Breast epithelium (tissue), 4 donors: ENCODE results near the gene IFITM10. TPM values are rescaled to one million over a fixed set of nuclear protein-coding genes. Genes with fewer than 3 reads are reported as not detected.
A peak's percentile ranks its signal among the peaks of the same experiment; 100 is the strongest.

ENCODE experiments used
- DNase-seq, 2 donors: peaks; one replicate each; pipeline ENCODE4 v3.0.0-alpha.2; 2019; ENCODE audit warnings: low spot score in 2 of 2
- H3K27ac ChIP-seq, 2 donors: fragments of 200-600 bp; sonication (generic) in 1 of 2; one replicate each; pipeline ENCODE4 v1.5.1; 2016 to 2019; ENCODE audit warnings: mild to moderate bottlenecking in 1 of 2
- H3K27me3 ChIP-seq, 2 donors: fragments of 200-600 bp; sonication (generic) in 1 of 2; one replicate each; pipeline versions ENCODE4 v1.5.1 to v1.6.0; 2017 to 2019; ENCODE audit warnings: control low read depth in 1 of 2, mild to moderate bottlenecking in 1 of 2
- H3K36me3 ChIP-seq: fragments of 200-600 bp; one replicate; pipeline ENCODE4 v1.5.1; 2019
- H3K4me1 ChIP-seq, 2 donors: fragments of 200-600 bp; sonication (generic); one replicate each; pipeline ENCODE4 v1.5.1; 2016 to 2019; ENCODE audit warnings: control low read depth in 1 of 2
- H3K4me3 ChIP-seq, 3 donors: fragments of 200-600 bp; sonication (generic); 1 replicate in 2 of 3; 2 replicates in 1 of 3; pipeline ENCODE4 v1.5.1; 2016 to 2019; ENCODE audit warnings: mild to moderate bottlenecking in 3 of 3, moderate library complexity in 2 of 3
- H3K9me3 ChIP-seq, 2 donors: fragments of 200-600 bp; sonication (generic) in 1 of 2; one replicate each; pipeline ENCODE4 v1.5.1; 2016 to 2019; ENCODE audit warnings: control low read depth in 1 of 2
- CTCF ChIP-seq, 3 donors: fragments of 450-650 bp; IDR thresholded peaks; one replicate each; pipeline ENCODE4 v1.5.1; 2016 to 2017; ENCODE audit warnings: antibody characterized with exemption in 3 of 3, mild to moderate bottlenecking in 3 of 3, moderate library complexity in 3 of 3
- POLR2A ChIP-seq: fragments of 450-650 bp; IDR thresholded peaks from one replicate; pipeline ENCODE4 v1.6.1; 2016; ENCODE audit warnings: antibody characterized with exemption, mild to moderate bottlenecking, moderate library complexity
- POLR2AphosphoS5 ChIP-seq, 3 donors: sonication (generic); formaldehyde crosslinking; IDR thresholded peaks; one replicate each; pipeline ENCODE4 v1.6.1; 2017; ENCODE audit warnings: antibody characterized with exemption in 3 of 3
- intact Hi-C: fragments of 100-400 bp; cut with DNase I; formaldehyde crosslinking; loops from one replicate; pipeline ENCODE4 v1.15.1; 2023; ENCODE audit warnings: low total_unique reads
- total RNA-seq, 3 donors: library from RNA; depleted of rRNA; stranded (reverse); fragments of >200 nt; gene quantifications; one replicate each; pipeline ENCODE4 v1.1.0, GENCODE V29; 2016

IFITM10 gene
- total RNA-seq, 3 donors from 2014 or later: 0.33 to 14.0 (median 1.4) TPM

DNA sequence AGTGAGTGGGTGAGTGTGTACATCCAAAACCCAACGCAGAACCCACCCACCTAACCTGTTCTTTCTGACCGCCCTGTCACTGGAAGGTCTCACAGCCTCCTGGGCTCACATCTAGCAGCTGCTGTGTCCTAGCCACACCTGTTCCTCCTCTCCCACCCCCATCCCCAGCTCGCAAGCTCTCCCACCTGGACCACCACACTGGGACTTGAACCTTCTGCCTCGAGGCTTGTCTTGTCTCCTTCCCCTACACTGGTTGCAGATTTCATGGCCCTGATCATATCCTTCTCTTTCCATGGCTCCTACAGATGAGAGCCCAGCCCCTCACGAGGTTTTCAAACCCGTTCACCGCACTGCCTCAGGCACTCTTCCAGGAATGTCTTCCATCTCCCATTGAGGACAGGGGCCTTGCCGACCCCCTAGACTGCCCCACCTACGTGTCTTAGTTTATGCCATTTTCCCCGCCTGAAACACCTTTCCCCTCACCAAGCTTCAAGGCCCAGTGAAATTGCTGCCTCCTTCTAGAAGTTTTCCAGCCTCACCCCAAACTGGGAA lies 6.7 kb downstream of the IFITM10 start:
- no peaks in the 10 kb centered on the region for H3K36me3 ChIP-seq
- peaks cover 0 to 2% of the 10 kb centered on the region in 2 donors for H3K4me1 ChIP-seq
- peak in 1 of 2 donors; percentile 14 for DNase-seq
- no peaks in the 10 kb centered on the region for H3K9me3 ChIP-seq
- TF ChIP-seq CTCF (IDR thresholded peaks at IDR 0.05) (no peak), POLR2AphosphoS5 (IDR thresholded peaks at IDR 0.05) (no peak), POLR2A (no peak)
- H3K27ac ChIP-seq: no peak overlapping the region
- no peak overlapping the region for H3K4me3 ChIP-seq
- H3K27me3 ChIP-seq: peaks cover 0 to 12% of the 10 kb centered on the region in 2 donors
- intact Hi-C loops: no loop called here

DNA sequence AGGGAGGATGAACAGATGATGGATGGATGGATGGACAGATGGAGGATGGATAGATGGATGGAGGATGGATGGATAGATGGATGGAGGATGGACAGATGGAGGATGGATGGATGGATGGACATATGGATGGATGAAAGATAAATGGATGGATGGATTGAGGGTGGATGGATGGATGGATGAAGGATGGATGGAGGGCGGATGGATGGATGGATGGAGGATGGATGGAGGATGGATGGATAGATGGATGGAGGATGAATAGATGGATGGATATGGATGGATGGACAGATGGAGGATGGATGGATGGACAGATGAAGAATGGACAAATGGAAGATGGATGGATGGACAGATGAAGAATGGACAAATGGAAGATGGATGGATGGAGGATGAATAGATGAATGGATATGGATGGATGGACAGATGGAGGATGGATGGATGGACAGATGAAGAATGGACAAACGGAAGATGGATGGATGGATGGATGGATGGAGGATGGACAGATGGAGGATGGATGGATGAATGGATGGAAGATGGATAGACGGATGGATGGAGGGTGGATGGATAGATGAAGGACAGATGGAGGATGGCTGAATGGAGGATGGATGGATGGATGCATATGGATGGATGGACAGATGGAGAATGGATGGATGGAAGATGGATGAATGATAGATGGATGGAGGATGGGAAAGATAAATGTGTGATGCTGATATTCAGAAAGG lies 7.4 kb downstream of the IFITM10 start:
- Histone ChIP-seq H3K27ac (no peak overlapping the region), H3K4me1 (no peaks in the 10 kb centered on the region), H3K36me3 (no peaks in the 10 kb centered on the region), H3K9me3 (no peaks in the 10 kb centered on the region), H3K4me3 (no peak overlapping the region), H3K27me3 (peaks cover 0 to 8% of the 10 kb centered on the region in 2 donors)
- no peak for DNase-seq
- TF ChIP-seq POLR2A: no peak
- no peak for TF ChIP-seq CTCF (IDR thresholded peaks at IDR 0.05)
- no peak for TF ChIP-seq POLR2AphosphoS5 (IDR thresholded peaks at IDR 0.05)
- intact Hi-C loops: no loop called here

- H3K27me3 ChIP-seq: peaks cover 0 to 12% of the 10 kb centered on the region in 2 donors
- intact Hi-C loops: no loop called here
- TF ChIP-seq POLR2AphosphoS5 (IDR thresholded peaks at IDR 0.05): no peak
- TF ChIP-seq POLR2A: no peak
- no peaks in the 10 kb centered on the region for H3K4me1 ChIP-seq
- no peak overlapping the region for H3K27ac ChIP-seq
- peaks cover 0 to 1% of the 10 kb centered on the region in 2 donors for H3K9me3 ChIP-seq
- no peak overlapping the region for H3K4me3 ChIP-seq
- peak in 1 of 2 donors; percentile 12 for DNase-seq
- no peaks in the 10 kb centered on the region for H3K36me3 ChIP-seq
These were observed 8.0 kb downstream of the IFITM10 start for GRCh38 chr11:1742371-1742770.

DNA sequence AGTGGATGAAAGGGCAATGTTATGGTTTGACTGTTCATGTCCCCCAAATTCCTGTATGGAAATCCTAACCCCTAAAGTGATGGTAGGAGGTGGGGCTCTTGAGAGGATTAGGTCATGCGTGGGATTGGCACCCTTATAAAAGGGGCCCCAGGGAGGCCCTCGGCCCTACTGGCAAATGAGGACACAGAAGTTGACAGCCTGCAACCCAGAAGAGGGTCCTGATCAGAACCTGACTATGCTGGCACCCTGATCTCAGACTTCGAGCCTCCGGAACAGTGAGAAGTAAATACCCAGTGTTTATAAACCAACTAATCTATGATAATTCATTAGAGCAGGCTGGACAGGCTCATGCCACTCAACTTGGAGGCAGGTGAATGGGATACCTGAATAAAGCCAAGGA lies 8.7 kb downstream of the IFITM10 start:
- H3K36me3 ChIP-seq: no peaks in the 10 kb centered on the region
- H3K9me3 ChIP-seq: peaks cover 0 to 8% of the 10 kb centered on the region in 2 donors
- TF ChIP-seq CTCF (IDR thresholded peaks at IDR 0.05): no peak
- no peak for TF ChIP-seq POLR2AphosphoS5 (IDR thresholded peaks at IDR 0.05)
- TF ChIP-seq POLR2A: no peak
- intact Hi-C loops: no loop called here
- H3K27me3 ChIP-seq: peaks cover 0 to 14% of the 10 kb centered on the region in 2 donors
- H3K4me3 ChIP-seq: no peak overlapping the region
- H3K4me1 ChIP-seq: no peaks in the 10 kb centered on the region
- no peak overlapping the region for H3K27ac ChIP-seq
- DNase-seq: no peak

GRCh38 chr11:1740786-1741530 lies 9.4 kb downstream of the IFITM10 start:
- H3K4me3 ChIP-seq: no peak overlapping the region
- no peaks in the 10 kb centered on the region for H3K4me1 ChIP-seq
- DNase-seq: peak in 1 of 2 donors; percentile 17
- TF ChIP-seq POLR2A: no peak
- TF ChIP-seq POLR2AphosphoS5 (IDR thresholded peaks at IDR 0.05): no peak
- TF ChIP-seq CTCF (IDR thresholded peaks at IDR 0.05): no peak
- intact Hi-C loops: no loop called here
- peaks cover 0 to 10% of the 10 kb centered on the region in 2 donors for H3K9me3 ChIP-seq
- H3K36me3 ChIP-seq: no peaks in the 10 kb centered on the region
- peaks cover 0 to 17% of the 10 kb centered on the region in 2 donors for H3K27me3 ChIP-seq
- H3K27ac ChIP-seq: no peak overlapping the region
